GM12878 (cell line): ENCODE measurements around the gene ZNF462. TPM values are rescaled to one million over a fixed set of nuclear protein-coding genes. Genes with fewer than 3 reads are reported as not detected.
A peak's percentile ranks its signal among the peaks of the same experiment; 100 is the strongest.

Experiments used
- ATAC-seq: fragments of 200-7000 bp; cut with Tn5 transposase; 3 replicates; pipeline ENCODE4 v1.9.1; 2020; ENCODE audit warnings: mild to moderate bottlenecking, moderate library complexity
- BruUV-seq: library from RNA; stranded (reverse); fragments of 400-500 nt; replicated peaks from 2 replicates; lab custom pipeline; 2021; lab: Mats Ljungman, UMichigan
- CTCF ChIA-PET: fragments of 300-600 bp; sonication (Branson Sonifier 250); formaldehyde crosslinking; extraction: SDS; loops from one replicate; lab custom pipeline; 2021; ENCODE audit warnings: inconsistent platforms; lab: Yijun Ruan, JAX
- POLR2A ChIA-PET: fragments of 350-600 bp; formaldehyde crosslinking; extraction: SDS; loops from one replicate; lab custom pipeline; 2021; ENCODE audit warnings: inconsistent platforms; lab: Charles Lee
- RAD21 ChIA-PET: fragments of 300-600 bp; sonication (Branson Sonifier 250); formaldehyde crosslinking; loops from one replicate; lab custom pipeline; 2023; ENCODE audit warnings: antibody characterized with exemption; ENCODE audit not compliant: unreplicated experiment; lab: Charles Lee
- SMC1A ChIA-PET: fragments of 300-600 bp; sonication (Branson Sonifier 250); formaldehyde crosslinking; loops from one replicate; lab custom pipeline; 2023; ENCODE audit not compliant: unreplicated experiment, uncharacterized antibody; lab: Charles Lee
- DNase-seq: peaks from one replicate; pipeline ENCODE4 v3.0.0-alpha.2; 2011; ENCODE audit warnings: low read depth, low spot score
- FAIRE-seq: peaks from 3 replicates; lab custom pipeline; 2011; peaks lifted over from hg19 to GRCh38; lab: Jason Lieb, UNC
- H2AFZ ChIP-seq: 2 replicates; pipeline ENCODE4 v1.6.0; 2011; ENCODE audit warnings: low read depth, low read length, control low read depth; ENCODE audit not compliant: control insufficient read depth
- H3K27ac ChIP-seq: 2 replicates; pipeline ENCODE4 v1.5.1; 2011; ENCODE audit warnings: control low read depth; ENCODE audit not compliant: control insufficient read depth, insufficient read depth
- H3K27me3 ChIP-seq, 2 experiments: replicated peaks in 1 of 2; 2 replicates each; pipeline versions ENCODE4 v1.6.0 to v1.6.1; 2011; ENCODE audit warnings: low read length in 1 of 2; ENCODE audit not compliant: control insufficient read depth in 2 of 2, insufficient read depth in 2 of 2
- H3K36me3 ChIP-seq, 2 experiments: 2 replicates each; pipeline ENCODE4 v1.5.1; 2011; ENCODE audit warnings: low read length in 1 of 2; ENCODE audit not compliant: control insufficient read depth in 2 of 2, insufficient read depth in 2 of 2
- H3K4me1 ChIP-seq: 2 replicates; pipeline ENCODE4 v1.6.1; 2011; ENCODE audit warnings: mild to moderate bottlenecking, low read length, moderate library complexity, mixed read lengths; ENCODE audit not compliant: control insufficient read depth, insufficient read depth
- H3K4me2 ChIP-seq: 2 replicates; pipeline ENCODE4 v1.6.0; 2011; ENCODE audit warnings: control low read depth; ENCODE audit not compliant: control insufficient read depth, insufficient read depth
- H3K4me3 ChIP-seq: fragments of 200-600 bp; sonication (generic); 2 replicates; pipeline ENCODE4 v1.5.1; 2016
- H3K79me2 ChIP-seq: 2 replicates; pipeline ENCODE4 v1.6.0; 2011; ENCODE audit warnings: low read length; ENCODE audit not compliant: control insufficient read depth, insufficient read depth
- H3K9ac ChIP-seq: 2 replicates; pipeline ENCODE4 v1.8.0; 2011; ENCODE audit warnings: low read length, control low read depth, mixed read lengths; ENCODE audit not compliant: control insufficient read depth, insufficient read depth
- H3K9me3 ChIP-seq: replicated peaks from 3 replicates; pipeline ENCODE4 v1.5.1; 2011; ENCODE audit warnings: mild to moderate bottlenecking, low read length; ENCODE audit not compliant: control insufficient read depth, insufficient read depth
- H4K20me1 ChIP-seq: 2 replicates; pipeline ENCODE4 v1.6.0; 2011; ENCODE audit not compliant: control insufficient read depth, insufficient read depth
- ATF2 ChIP-seq: IDR thresholded peaks from 2 replicates; pipeline ENCODE4 v1.6.1; 2012; ENCODE audit warnings: low read length, inconsistent platforms
- BCL11A ChIP-seq: IDR thresholded peaks from 2 replicates; pipeline ENCODE4 v1.6.1; 2011; ENCODE audit warnings: low read depth, low read length
- CREM ChIP-seq: IDR thresholded peaks from 2 replicates; pipeline ENCODE4 v1.6.1; 2014; ENCODE audit warnings: antibody characterized with exemption, low read depth
- EP300 ChIP-seq, 2 experiments: fragments of 150-350 bp in 1 of 2; IDR thresholded peaks; 2 replicates each; pipeline ENCODE4 v1.6.1; 2011 to 2012; ENCODE audit warnings: low read depth in 2 of 2, low read length in 2 of 2, borderline replicate concordance in 1 of 2, improper control_type of control experiment in 1 of 2, inconsistent platforms in 1 of 2; ENCODE audit not compliant: control insufficient read depth in 1 of 2
- HDGF ChIP-seq: fragments of 450-650 bp; IDR thresholded peaks from 2 replicates; pipeline ENCODE4 v1.6.1; 2016; ENCODE audit warnings: antibody characterized with exemption
- IKZF1 ChIP-seq: fragments of 450-650 bp; conservative IDR thresholded peaks from 2 replicates; pipeline ENCODE4 v1.6.1; 2017; ENCODE audit warnings: antibody characterized with exemption, mild to moderate bottlenecking
- IKZF2 ChIP-seq, 2 experiments: fragments of 450-650 bp; IDR thresholded peaks; 2 replicates each; pipeline ENCODE4 v1.6.1; 2017; ENCODE audit warnings: mild to moderate bottlenecking in 2 of 2, moderate library complexity in 2 of 2
- IRF3 ChIP-seq: fragments of 450-650 bp; IDR thresholded peaks from 2 replicates; pipeline ENCODE4 v1.6.1; 2014; ENCODE audit warnings: mild to moderate bottlenecking
- JUNB ChIP-seq: IDR thresholded peaks from 2 replicates; pipeline ENCODE4 v1.6.1; 2016; ENCODE audit warnings: antibody characterized with exemption, mild to moderate bottlenecking
- JUND ChIP-seq: IDR thresholded peaks from 2 replicates; pipeline ENCODE4 v1.6.1; 2012; ENCODE audit warnings: low read depth, mild to moderate bottlenecking, low read length, improper control_type of control experiment, moderate library complexity
- MEF2B ChIP-seq: fragments of 450-650 bp; IDR thresholded peaks from 2 replicates; pipeline ENCODE4 v1.6.1; 2018; ENCODE audit warnings: mild to moderate bottlenecking, moderate library complexity; ENCODE audit not compliant: partially characterized antibody, poor library complexity, severe bottlenecking
- MTA3 ChIP-seq: IDR thresholded peaks from 2 replicates; pipeline ENCODE4 v1.6.1; 2012; ENCODE audit warnings: low read length, inconsistent platforms, borderline replicate concordance
- NFIC ChIP-seq: IDR thresholded peaks from 2 replicates; pipeline ENCODE4 v1.6.1; 2012; ENCODE audit warnings: low read depth, mild to moderate bottlenecking, inconsistent platforms, low read length, moderate library complexity
- NR2C2 ChIP-seq: IDR thresholded peaks from 2 replicates; pipeline ENCODE4 v1.6.1; 2011; ENCODE audit warnings: borderline replicate concordance, low read depth; ENCODE audit not compliant: control insufficient read depth, insufficient read length
- PBX3 ChIP-seq: IDR thresholded peaks from 2 replicates; pipeline ENCODE4 v1.6.1; 2011; ENCODE audit warnings: mild to moderate bottlenecking, low read depth, low read length, moderate library complexity; ENCODE audit not compliant: insufficient replicate concordance
- PKNOX1 ChIP-seq: fragments of 450-650 bp; IDR thresholded peaks from 2 replicates; pipeline ENCODE4 v1.6.1; 2016; ENCODE audit warnings: mild to moderate bottlenecking
- RUNX3 ChIP-seq: IDR thresholded peaks from 2 replicates; pipeline ENCODE4 v1.6.1; 2012; ENCODE audit warnings: low read length, inconsistent platforms
- SPI1 ChIP-seq: IDR thresholded peaks from 2 replicates; pipeline ENCODE4 v1.6.1; 2011; ENCODE audit warnings: low read depth, mild to moderate bottlenecking, low read length, moderate library complexity, borderline replicate concordance; ENCODE audit not compliant: insufficient read depth
- SREBF1 ChIP-seq: IDR thresholded peaks from 2 replicates; pipeline ENCODE4 v1.6.1; 2012; ENCODE audit warnings: mild to moderate bottlenecking, low read length
- SREBF2 ChIP-seq: IDR thresholded peaks from 2 replicates; pipeline ENCODE4 v1.6.1; 2012; ENCODE audit warnings: mild to moderate bottlenecking, low read length
- SRF ChIP-seq, 2 experiments: IDR thresholded peaks; 2 replicates each; pipeline ENCODE4 v1.6.1; 2011; ENCODE audit warnings: low read depth in 2 of 2, low read length in 2 of 2, mild to moderate bottlenecking in 1 of 2, moderate library complexity in 1 of 2
- ZNF622 ChIP-seq: fragments of 450-650 bp; IDR thresholded peaks from 2 replicates; pipeline ENCODE4 v1.6.1; 2017; ENCODE audit warnings: mild to moderate bottlenecking, inconsistent platforms
- WGBS: methylation state at CpG from one replicate; pipeline ENCODE4 v1.1.6; 2016; ENCODE audit warnings: low lambda C conversion rate; ENCODE audit not compliant: insufficient replicate concordance, insufficient coverage; ENCODE audit errors: missing lambda C conversion rate; 5-methylcytosine and 5-hydroxymethylcytosine counted together
- in situ Hi-C: fragments of 300-500 bp; cut with MboI; formaldehyde crosslinking; loops from 9 replicates; pipeline ENCODE4 v1.14.3; 2018; ENCODE audit warnings: mixed read lengths
- intact Hi-C: fragments of 100-400 bp; cut with micrococcal nuclease; formaldehyde crosslinking; loops from one replicate; pipeline ENCODE4 v1.14.2; 2022; ENCODE audit not compliant: unreplicated experiment
- polyA plus RNA-seq, 11 experiments: library from polyadenylated mRNA; depleted of rRNA in 4 of 11; unstranded in 6 of 11; stranded (reverse) in 5 of 11; fragments of >200 nt; fragmentation: Nextera tagmentation in 4 of 11; fragmentation: Illumina TruSeq in 1 of 11; extraction: Ambion mirVana in 4 of 11; extraction: Trizol in 1 of 11; gene quantifications; 1 replicate in 1 of 11; 2 replicates in 10 of 11; pipeline versions ENCODE4 v1.2.1 to v1.2.3, GENCODE V29; 2011 to 2016; ENCODE audit warnings: inconsistent platforms in 2 of 11, missing spikeins in 2 of 11, low read depth in 1 of 11
- total RNA-seq, 4 experiments: library from RNA; depleted of rRNA in 3 of 4; stranded (reverse); fragments of >200 nt in 3 of 4; fragmentation: Illumina TruSeq in 1 of 4; extraction: Trizol in 1 of 4; gene quantifications; 2 replicates each; pipeline versions ENCODE4 v1.2.1 to v1.2.3, GENCODE V29; 2013 to 2021

Gene ZNF462
- total and polyA plus RNA-seq, 10 of the 15 experiments (the other 5 are each of a cell fraction or from before 2014, with no cell fraction given) = 0.27 to 13.7 (median 0.55) TPM

- no peak for FAIRE-seq
- POLR2A ChIA-PET = no interaction called here
- in situ Hi-C loops = no loop called here
- TF ChIP-seq RUNX3 (peak; percentile 46; the same call in 1 of the 2 replicates), NFIC (peak; percentile 49; the same call in 1 of the 2 replicates), IKZF1 (peak; percentile 54), MTA3 (no peak), SRF (IDR thresholded peaks at IDR 0.05; ENCODE audit: low read depth in 2 of 2, low read length in 2 of 2) (no peak), IKZF2 (IDR thresholded peaks at IDR 0.05) (peak; percentile 54 to 56; a peak in 3 of 4 replicates), JUND (no peak), MEF2B (peak; percentile 71), JUNB (peak; percentile 76), PBX3 (no peak), BCL11A (peak; percentile 74), SREBF1 (no peak), HDGF (no peak), SREBF2 (no peak), IRF3 (no peak), NR2C2 (no peak), PKNOX1 (no peak), ATF2 (0 out of 2 replicates have a peak, but pooled peaks have one; percentile 13), ZNF622 (no peak), SPI1 (peak; percentile 77), CREM (peak; percentile 23; the same call in 1 of the 2 replicates), EP300 (IDR thresholded peaks at IDR 0.05; ENCODE audit: borderline replicate concordance in 1 of 2, control insufficient read depth in 1 of 2, low read depth in 2 of 2, low read length in 2 of 2) (peak in 1 of 2 experiments; percentile 75; a peak in 1 of 4 replicates)
These were observed 46.4 kb upstream of the ZNF462 start for GRCh38 chr9:106816524-106816923.

More at GRCh38 chr9:106816524-106816923, 46.4 kb upstream of the ZNF462 start:
- intact Hi-C loops = loop anchor here (1.0 kb wide), 1 partner anchor 63 kb away; no protein-coding TSS in a partner anchor
- H3K9me3 ChIP-seq = no peaks in the 10 kb centered on the region
- RAD21 ChIA-PET = no interaction called here
- peak; percentile 16 for DNase-seq
- H3K27ac ChIP-seq = no peak overlapping the region
- no peaks in the 10 kb centered on the region for H4K20me1 ChIP-seq
- no TSS peak for BruUV-seq
- 0% methylated on average over 2 of the region's 2 CpGs for WGBS
- H3K4me2 ChIP-seq = no peak overlapping the region
- no peaks in the 10 kb centered on the region for H3K4me1 ChIP-seq
- H3K36me3 ChIP-seq = no peaks in the 10 kb centered on the region
- no peaks in the 10 kb centered on the region for H3K27me3 ChIP-seq
- CTCF ChIA-PET = interaction anchor here (1.5 to 2.2 kb wide), 2 partner anchors 17 to 69 kb away, joined by 3 to 5 read pairs; no protein-coding TSS in a partner anchor
- H3K4me3 ChIP-seq = no peak overlapping the region
- H3K9ac ChIP-seq = no peak overlapping the region
- no peaks in the 10 kb centered on the region for H3K79me2 ChIP-seq
- ATAC-seq = peak; percentile 85
- SMC1A ChIA-PET = no interaction called here
- no peak overlapping the region for H2AFZ ChIP-seq
